Smooth muscle cell of the brain vasculature (primary cell): ENCODE results near the gene DNAAF1.

Experiments used
- DNase-seq: peaks from one replicate; pipeline ENCODE4 v3.0.0-alpha.2; 2012; ENCODE audit warnings: low read depth, low spot score

DNAAF1 gene

DNA sequence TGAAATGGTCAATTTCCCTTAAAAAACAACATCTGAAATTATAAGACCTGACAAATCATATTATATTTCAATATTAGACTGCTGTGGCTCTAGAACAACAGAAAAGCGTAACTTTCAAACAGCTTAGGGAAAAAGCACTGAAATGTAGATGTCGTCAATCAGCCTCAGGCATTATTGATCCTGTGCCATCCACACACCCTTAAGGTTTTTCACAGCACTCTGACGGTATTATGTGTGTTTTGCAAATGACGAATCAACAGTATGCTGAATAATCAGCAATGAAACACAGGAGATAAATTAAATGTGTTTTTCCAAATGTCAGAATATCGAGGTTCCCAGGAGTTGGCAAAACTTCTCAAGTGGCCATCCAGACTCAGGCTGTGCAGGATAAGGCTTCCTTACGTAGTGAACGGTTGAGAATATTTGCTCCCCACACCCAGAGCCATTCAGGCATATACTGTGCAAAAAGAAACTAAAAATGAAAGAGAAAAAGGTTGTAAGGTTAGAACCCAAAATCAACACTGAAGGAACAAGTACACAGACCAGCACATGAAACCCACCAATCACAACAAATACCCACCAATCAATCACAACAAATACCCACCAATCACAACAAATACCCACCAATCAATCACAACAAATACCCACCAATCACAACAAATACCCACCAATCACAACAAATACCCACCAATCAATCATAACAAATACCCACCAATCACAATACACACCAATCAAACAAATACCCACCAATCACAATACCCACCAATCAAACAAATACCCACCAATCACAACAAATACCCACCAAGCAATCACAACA, 20.6 kb upstream of the DNAAF1 start:
- no peak for DNase-seq

DNA sequence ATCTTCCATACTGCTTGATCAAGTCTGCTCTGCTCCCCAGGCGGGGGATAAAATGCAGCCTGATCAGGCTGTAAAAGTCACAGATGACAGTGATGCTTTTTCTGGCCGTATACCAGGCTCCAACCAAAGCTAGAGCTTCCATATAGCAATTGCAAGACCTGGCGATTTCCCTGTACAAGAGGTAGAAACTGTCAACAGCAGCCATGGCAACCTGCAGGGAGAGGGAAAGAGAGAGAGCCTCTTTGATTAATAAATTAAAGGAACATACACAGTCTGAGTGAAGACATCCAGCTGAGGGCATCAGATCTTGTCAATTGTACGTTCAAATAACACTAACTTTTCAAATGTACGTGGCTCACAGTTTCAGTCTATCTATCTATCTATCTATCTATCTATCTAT, 14.0 kb upstream of the DNAAF1 start:
- no peak for DNase-seq

DNA sequence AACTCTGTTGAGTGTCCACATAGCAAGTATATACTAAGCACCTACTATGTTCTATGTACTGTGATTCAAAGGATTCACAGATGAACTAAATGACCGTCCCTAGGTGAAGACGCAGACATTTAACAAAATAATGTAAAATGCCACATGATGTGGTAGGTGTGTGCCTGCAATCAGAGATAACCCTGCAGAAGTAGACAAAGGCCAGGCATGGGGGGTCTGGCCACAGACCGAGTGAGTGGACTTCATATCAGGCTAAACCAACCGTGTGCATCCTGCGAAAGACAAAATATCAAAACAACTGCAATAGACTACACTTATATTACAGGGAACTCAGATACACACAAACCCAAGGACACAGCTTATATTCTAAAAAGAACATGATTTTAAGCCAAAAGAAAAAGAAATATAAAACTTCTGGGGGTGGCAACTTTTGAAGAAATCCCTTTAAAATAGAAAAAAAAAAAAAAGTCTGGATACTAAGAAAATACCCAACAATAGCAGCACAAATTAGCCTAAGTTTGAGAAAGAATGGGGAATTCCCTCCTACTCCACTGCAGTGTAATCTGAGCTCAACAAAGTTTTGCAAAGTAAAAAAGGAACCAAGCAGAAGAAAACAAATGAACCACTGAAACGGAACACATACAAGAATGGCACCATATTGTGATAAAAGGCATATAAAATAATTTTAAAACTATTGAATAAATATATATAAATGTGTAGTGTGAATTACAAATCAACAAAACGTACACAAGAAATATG, 12.4 kb upstream of the DNAAF1 start:
- no peak for DNase-seq

DNA sequence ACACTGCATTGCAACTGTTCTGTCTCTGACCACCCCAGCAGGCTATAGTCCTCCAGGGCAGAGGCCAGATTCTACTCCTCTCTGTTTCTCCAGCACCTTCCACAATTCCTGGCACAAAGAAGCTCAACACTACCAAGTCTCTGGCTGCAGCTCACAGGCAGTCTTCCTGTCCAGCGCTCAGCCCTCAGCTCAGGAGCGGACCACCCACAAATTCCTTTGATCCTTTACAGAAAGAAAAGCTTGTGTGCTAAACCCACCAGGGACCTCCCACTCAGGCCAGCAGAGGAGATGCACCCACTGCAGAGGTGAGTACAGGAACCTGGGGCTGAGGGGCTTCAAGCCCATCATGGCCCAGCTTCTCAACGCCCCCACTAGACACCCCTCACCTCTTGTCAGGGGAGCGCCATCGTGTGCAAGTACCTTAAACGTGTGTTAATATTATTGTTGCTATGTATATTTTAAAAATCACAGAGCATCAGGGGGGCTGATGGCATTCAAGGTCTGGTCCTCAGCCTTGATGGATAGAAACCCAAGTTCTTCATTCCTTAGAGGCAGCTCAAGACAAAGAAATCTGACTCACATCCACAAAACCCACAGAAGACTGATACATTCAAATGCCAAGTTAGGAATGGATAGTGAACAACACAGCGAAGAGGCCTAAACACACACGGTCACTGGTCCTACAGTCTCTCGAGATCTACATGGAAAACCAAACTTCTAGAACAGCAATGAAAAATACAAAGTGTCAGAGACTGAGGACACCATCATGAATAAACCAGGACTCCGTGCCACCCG, 8.6 kb upstream of the DNAAF1 start:
- no peak for DNase-seq

DNA sequence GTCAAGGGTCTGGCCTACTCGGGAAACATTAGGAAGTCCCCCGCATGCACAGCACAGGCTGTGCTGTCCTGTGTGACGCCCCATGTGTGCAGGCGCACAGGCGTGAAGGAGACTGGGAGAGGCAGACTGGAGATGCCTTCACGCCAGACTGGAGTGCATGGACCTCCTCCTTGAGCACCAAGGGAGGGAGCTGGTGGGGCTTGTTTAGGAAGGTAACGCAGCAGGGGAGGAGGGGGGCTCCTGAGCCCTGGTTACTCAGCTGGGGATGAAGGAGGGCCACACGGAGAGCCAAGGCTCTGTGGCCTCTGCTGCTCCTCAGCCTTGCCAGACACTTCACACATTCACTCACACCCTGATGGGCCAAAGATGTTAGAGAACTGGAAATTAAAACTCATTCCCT, 7.8 kb upstream of the DNAAF1 start:
- DNase-seq: no peak

DNA sequence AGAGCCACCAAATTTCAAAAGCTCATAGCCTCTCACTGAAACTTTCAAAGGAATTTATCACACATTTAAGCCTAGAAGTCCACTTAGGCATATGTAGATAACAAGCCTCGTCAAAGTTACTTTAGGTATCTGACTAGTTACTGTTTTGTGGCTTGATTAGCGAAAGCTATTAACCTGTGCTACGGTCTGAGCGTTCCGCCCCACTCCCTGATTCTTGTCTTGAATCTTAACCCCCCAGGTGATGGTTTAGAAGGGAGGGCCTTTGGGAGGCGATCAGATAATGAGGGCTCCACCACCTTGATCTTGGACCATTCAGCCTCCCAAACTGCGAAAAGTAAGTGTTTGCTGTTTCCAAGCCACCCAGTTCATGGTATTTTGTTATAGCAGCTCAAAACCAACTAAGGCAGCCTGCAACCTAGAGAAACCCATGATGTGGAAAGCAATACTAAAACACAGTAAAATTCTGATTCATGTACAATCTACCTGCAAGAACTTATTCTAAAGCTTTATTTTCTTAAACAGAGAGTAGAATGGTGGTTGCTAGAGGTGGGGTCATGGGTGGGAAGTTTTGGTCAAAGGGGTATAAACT, 7.2 kb upstream of the DNAAF1 start:
- no peak for DNase-seq

DNA sequence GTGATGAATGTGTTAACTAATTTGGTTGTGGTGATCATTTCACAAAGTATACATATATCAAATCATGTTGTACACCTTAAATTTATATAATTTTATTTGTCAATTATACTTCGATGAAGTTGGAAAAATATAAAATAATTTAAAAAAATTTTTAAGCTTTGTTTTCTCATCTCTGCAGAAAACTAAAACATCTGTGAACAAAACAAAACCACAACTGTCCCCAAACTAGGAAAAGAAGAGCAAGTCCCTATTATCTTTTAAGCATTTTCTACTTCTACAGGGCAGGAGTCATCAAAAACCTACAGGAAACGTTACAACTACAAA, 6.6 kb upstream of the DNAAF1 start:
- DNase-seq: no peak

DNA sequence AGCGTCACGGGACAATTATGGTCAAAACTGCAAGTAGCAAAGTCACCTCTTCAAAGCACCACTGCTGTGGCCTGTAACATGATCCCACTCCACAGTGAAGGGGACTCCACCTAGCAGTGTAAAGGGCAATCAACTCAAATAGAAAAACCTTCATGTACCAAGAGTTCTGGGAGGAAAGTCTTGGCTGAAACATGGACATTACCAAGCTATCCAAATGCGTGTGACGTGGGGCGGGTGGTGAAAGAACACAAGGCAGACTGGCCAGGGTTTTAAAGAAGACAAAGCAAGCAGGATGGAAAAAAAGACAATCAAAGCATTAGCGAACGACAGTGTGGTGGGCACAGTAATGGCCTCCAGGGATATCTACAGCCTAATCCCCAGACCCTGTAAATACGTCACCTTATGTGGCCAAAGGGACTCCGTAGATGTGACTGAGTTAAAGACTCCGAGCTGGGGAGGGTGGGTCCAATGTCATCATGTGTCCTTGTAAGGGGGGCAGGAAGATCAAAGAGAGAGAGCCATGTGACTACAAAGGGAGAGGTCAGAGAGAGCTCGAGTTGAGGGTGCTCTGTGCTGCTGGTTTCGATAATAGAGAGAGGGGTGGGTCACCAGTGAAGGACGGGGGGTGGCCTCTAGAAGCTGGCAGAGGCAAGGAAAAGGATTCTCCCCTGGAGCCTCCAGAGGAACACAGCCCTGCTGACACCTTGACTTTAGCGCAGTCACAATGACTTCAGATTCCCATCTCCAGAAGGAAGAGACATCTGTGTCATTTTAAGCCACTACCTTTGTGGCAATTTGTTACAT, 6.1 kb upstream of the DNAAF1 start:
- no peak for DNase-seq

DNA sequence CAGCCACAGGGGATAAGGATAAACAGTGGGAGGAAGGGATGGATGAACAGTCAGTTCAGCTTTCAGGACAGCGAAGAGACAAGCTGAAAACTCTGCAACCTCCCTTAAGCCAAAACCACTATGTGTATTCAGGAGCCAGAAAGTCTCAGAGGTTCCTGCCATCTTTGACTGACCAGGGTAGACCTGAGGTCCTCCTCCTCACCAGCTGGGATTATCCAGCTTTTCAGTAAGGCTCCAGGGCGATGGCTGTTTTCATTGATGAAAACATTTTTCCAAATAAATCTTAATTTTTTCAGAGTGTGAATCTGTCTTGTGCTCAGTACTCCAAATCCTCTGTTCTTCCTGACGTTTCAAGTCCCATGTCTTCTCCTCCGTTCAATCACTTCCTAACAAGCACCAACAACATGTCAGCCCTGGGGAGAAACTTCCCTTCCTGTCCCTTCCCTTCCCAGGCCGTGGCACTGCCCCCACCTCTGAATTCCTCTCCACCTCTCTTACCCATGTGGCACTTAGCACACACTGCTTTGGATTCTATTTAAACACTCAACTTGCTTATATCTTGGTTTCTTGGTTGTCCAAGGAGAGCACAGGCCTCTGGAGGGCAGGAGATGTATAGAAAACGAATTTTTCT, 5.4 kb upstream of the DNAAF1 start:
- no peak for DNase-seq

DNA sequence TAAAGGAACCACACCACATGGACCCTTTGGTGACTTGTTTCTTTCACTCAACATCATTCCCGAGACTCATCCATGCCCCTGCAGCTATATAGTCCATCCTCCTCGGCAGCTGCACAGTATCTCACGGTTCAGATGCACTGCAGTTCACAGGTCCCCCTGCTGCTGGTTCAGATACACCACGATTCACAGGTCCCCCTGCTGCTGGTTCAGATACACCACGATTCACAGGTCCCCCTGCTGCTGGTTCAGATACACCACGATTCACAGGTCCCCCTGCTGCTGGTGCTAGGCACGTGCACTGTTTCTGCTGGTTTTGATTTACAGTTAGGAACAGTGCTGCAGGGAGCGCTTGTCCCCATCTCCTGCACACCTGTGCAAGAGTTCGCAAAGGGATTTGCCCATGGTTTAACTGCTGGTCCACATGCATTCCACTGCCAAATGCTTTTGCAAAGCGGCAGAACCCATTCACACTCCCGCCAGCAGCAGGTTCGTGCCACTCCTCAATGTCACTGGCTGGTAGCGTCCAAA, 3.9 kb upstream of the DNAAF1 start:
- no peak for DNase-seq

DNA sequence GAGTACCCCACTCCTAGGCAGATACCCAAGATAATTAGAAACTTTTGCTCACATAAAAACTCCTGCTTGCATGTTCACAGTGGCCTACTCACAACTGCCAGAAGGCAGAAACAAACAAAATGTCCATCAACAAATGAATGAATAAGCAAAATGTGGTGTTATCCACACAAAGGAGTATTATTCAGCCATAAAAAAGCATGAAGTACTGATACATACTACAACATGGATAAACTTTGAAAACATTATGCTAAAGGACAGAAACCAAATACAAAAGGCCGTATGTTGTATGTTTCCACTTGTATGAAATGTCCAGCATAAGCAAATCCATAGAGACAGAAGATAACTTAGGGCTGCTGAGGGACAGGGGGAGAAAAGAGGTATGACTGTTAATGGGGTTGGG, 2.0 kb upstream of the DNAAF1 start:
- no peak for DNase-seq

DNA sequence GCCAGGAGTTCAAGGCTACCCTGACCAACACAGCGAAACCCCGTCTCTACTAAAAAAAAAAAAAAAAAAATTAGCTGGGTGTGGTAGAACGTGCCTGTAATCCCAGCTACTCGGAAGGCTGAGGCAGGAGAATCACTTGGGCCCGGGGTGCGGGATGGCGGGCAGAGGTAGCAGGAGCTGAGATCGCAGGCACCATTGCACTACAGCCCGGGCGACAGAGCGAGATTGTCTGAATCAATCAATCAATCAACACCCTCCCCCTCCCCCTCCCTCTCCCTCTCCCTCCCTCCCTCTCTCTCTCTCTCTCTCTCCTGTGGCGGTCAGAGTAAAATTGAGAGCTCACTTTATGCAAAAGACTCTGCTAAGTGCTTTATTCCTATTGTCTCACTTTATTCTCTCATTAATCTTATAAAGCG, 1.3 kb upstream of the DNAAF1 start:
- DNase-seq: no peak

DNA sequence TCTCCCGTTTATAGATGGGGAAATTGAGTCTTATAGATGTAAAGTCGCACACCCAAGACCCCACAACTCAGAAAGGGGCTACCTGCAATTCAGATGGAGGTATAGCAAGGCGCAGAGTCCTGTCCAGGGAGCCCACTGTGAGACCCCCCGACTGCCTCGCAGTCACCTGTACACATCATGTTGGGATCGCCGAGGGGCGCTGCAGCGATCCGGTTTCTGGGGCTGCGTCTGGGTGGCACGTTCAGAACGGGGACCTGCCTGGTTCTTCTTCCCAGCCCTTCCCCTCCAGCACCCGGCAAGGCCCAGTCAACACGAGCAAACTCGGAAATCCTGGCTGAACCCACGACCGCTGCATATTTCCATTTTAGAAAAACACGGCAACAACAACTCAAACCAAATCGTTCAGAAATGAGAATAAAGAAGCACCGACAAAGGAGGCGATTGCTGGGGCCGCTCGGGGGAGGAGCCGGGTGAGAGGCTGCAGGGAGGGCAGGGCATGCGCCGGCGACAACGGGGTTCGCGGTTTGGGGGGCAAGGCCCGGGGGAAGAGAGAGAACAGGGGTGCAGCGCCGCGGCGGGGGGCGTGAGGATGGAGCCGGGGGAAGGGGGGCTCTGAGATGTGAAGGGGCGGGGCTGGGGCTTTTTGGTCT, 774 bp upstream of the DNAAF1 start:
- DNase-seq: no peak

DNA sequence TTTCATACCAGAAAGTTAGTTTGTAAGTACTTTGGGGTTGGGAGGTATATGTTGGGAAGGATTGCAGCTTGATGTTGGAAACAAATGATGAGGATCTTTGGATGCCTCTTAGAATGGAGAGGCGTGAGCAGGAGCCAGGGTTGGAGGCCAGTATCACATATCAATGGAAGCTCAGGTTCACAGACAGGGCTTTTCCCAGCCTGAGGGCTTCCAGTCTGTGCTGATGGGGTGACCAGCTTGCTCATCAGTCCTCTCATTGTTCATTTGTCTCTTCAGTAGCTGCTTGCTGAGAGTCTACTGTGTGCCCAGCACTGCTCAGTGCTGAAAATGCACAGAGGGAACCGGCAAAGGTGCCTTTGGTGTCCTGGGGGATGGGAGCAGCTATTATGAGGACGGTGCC, 5.8 kb downstream of the DNAAF1 start:
- no peak for DNase-seq

DNA sequence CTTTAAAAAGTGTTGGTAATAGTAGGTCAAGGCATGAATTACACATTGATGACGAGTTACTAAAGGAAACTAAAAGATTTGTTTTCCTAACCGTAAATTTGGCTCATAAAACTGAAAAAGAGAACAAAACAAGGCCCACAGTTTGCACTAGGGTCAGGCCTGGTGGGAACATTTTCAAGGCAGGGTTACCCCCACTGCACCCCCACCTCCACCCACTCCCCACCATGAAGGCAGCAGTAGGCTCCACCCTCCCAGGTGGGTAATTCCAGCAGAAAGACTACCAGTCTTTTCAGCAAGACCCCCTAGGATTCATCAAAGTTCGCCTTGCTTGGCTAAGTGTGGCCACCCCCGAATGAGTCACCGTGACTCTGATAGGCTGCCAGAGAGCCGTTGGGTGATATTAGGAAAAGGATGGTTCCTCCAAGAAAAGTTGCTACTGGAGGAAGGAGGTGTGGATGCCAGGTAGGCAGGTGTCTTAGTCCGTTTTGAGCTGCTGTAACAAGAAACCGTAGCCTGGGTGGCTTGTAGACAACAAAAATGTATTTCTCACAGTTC, 8.6 kb downstream of the DNAAF1 start:
- DNase-seq: no peak

DNA sequence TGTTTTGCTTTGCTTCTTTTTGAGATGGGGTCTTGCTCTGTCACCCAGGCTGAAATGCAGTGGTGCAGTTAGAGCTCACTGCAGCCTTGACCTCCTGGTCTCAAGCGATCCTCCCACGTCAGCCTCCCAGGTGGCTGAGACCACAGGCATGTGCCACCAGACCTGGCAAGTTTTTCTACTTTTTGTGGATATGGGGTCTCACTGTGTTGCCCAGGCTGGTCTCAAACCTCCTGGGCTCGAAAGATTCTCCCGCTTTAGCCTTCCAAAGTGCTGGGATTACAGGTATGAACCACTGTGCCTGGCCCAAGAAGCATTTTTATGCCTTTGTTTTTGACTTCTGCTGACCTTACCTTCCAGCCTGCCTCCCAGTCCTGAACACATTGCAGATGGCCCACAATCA, 10.1 kb downstream of the DNAAF1 start:
- DNase-seq: no peak

DNA sequence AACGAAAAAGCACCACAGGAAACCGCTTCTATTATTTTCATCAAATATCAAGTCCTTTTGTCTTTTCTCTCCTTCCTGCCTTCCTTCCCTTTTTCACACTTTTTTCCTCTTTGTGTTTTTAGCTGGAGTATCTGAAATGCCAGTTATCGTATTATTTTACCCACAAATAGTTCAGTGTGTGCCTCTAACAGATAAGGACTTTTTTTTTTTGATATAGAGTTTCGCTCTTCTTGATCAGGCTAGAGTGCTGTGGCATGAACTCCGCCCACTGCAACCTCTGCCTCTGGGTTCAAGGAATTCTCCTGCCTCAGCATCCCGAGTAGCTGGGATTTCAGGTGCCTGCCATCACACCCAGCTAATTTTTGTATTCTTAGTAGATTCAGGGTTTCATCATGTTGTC, 10.7 kb downstream of the DNAAF1 start:
- no peak for DNase-seq

DNA sequence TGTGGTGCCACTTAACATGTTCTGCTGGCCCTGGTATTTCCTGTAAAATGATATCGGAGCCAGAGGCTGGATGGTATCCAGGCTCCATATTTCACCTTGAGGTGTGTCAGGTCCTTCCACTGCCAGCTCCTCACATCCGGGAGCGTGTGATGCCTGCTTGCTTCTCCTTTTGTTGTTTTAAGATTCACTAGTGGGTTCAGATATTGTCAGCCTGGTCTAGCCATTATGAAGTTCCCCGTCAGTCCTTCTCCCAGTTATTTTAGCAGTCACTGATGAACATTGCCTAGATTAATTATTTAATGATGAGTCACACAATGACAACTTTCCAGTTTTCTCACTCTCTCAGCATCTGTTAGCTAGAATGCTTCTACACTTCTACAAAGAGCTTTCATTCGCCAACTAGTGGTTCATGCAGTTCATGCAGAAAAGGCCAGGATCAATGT, 11.3 kb downstream of the DNAAF1 start:
- no peak for DNase-seq

DNA sequence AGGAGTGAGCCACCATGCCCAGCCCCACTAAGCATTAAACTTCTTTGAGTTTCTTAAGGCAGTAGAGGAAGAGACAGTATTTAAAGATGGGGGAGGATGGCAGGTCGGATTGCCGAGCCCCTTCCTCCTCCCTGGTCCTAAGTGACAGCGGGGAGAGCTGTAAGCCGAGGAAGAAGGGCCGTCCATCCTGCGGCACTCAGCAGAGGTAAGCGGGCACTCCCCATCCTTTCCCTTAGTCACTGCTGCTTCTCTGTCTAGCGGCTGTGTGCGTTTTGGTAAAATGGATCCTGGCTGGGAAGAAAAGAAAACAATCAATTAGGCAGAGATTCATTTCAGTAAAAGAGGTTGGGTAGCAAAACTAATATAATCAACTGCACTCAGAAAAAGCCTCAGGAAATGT, 13.9 kb downstream of the DNAAF1 start:
- DNase-seq: no peak

DNA sequence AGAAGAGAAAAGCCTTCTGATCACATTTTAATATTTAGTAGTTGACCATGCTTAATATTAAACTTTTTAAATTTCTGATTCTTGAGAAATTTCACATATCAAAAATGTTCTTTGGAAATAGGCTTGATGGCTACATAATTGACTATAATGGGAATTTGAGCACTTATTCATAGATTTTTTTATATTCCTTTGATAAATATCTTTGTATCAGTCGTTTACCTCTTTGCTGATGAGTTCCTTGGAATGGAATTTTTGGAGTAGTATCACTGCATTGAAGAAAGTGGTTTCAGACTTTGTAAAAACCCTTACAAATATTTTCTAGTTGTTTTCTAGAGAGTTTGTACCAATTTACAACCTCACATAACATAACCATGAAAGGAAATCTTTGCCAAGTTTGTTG, 14.7 kb downstream of the DNAAF1 start:
- no peak for DNase-seq
